ENCODE data around the gene ZC2HC1C. TPM values are rescaled to one million over a fixed set of nuclear protein-coding genes. Genes with fewer than 3 reads are reported as not detected.
"Not testable (repeated sequence)": the region's sequence is repeated elsewhere in the genome, so short reads cannot be mapped to it uniquely, and the experiment has no call there.

The ZC2HC1C gene
- total RNA-seq, 1 donor from 2014 or later = 7.5 TPM

DNA sequence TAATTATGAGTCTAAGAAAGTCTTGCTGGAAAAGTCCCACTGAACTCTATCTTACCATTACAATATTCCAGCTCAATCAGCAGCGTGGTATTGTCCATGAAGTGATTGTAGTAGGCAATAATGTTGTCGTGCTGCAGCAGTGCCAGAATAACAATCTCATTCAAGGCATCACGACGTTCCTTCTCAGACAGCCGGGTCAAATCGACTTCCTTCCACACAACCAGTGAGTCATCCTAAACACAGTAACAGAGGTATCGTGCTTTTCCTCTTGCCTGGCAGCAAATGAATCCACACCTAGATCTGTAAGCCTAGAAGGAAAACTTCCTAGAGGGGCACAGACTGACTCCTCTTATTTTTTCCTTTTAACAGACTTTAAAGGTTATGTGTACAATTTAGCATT lies 54.5 kb downstream of the ZC2HC1C start:
- Mint-ChIP-seq H3K27me3 (no peaks in the 10 kb centered on the region), H3K4me1 (ENCODE audit: low read depth) (peaks cover 19% of the 10 kb centered on the region), H3K36me3 (ENCODE audit: insufficient read depth) (peaks cover 4% of the 10 kb centered on the region), H3K4me3 (ENCODE audit: low read depth) (no peak overlapping the region), H3K9me3 (ENCODE audit: low read depth) (no peaks in the 10 kb centered on the region), H3K27ac (no peak overlapping the region)
- DNase-seq (ENCODE audit: low spot score, unreplicated experiment) = no peak
- TF ChIP-seq, protein P1, sequence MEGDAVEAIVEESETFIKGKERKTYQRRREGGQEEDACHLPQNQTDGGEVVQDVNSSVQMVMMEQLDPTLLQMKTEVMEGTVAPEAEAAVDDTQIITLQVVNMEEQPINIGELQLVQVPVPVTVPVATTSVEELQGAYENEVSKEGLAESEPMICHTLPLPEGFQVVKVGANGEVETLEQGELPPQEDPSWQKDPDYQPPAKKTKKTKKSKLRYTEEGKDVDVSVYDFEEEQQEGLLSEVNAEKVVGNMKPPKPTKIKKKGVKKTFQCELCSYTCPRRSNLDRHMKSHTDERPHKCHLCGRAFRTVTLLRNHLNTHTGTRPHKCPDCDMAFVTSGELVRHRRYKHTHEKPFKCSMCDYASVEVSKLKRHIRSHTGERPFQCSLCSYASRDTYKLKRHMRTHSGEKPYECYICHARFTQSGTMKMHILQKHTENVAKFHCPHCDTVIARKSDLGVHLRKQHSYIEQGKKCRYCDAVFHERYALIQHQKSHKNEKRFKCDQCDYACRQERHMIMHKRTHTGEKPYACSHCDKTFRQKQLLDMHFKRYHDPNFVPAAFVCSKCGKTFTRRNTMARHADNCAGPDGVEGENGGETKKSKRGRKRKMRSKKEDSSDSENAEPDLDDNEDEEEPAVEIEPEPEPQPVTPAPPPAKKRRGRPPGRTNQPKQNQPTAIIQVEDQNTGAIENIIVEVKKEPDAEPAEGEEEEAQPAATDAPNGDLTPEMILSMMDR (IDR thresholded peaks at IDR 0.05; ENCODE audit: unreplicated experiment) = no peak

DNA sequence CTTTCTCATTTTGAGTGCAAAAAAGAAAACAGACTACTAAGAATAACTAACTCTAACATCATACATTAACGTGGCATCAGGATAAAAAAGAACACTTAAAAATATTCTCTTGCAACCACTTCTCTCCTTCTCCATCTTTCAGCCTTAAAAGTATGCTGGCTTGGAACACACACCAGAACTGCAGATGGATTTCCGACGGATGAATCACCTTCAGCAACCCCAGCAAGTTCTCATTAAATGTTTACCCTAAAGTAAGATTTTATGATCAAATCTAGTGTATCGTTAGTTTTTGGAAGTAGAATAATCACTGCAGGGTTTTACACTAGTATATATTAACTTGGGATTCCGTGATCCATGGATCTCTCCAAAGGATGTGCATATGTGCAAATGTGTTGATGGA lies 56.2 kb downstream of the ZC2HC1C start:
- Mint-ChIP-seq H3K27me3 (no peaks in the 10 kb centered on the region), H3K27ac (no peak overlapping the region), H3K36me3 (ENCODE audit: insufficient read depth) (peaks cover 1% of the 10 kb centered on the region), H3K4me1 (ENCODE audit: low read depth) (peaks cover 19% of the 10 kb centered on the region), H3K4me3 (ENCODE audit: low read depth) (peak overlapping the region; percentile 92), H3K9me3 (ENCODE audit: low read depth) (no peaks in the 10 kb centered on the region)
- TF ChIP-seq, protein P1 (IDR thresholded peaks at IDR 0.05; ENCODE audit: unreplicated experiment) = no peak
- no peak for DNase-seq (ENCODE audit: low spot score, unreplicated experiment)

DNA sequence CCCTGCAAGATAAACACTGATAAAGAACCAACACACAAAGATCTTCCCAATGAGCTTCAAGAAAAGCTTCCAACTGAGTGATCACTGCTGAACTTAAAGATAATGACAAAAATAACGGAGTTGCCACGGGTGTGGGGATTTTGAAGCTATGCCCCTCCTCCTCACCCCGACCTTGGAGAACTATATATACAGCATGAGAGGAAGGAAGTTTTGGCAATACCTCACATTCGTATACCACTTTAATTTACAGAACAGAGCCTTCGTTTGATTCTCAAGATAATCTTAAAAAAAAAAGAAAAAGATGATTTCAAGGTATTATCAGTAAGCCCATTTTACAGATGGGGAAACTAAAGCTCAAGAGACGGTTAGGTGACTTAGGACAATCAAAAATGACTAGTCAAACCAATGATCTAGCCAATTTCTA lies 56.7 kb downstream of the ZC2HC1C start:
- TF ChIP-seq, protein P1 (IDR thresholded peaks at IDR 0.05; ENCODE audit: unreplicated experiment) = no peak
- Mint-ChIP-seq H3K36me3 (ENCODE audit: insufficient read depth) (peaks cover 1% of the 10 kb centered on the region), H3K4me3 (ENCODE audit: low read depth) (peak overlapping the region; percentile 92), H3K27ac (peak overlapping the region; percentile 99), H3K4me1 (ENCODE audit: low read depth) (peaks cover 19% of the 10 kb centered on the region), H3K27me3 (no peaks in the 10 kb centered on the region), H3K9me3 (ENCODE audit: low read depth) (no peaks in the 10 kb centered on the region)
- no peak for DNase-seq (ENCODE audit: low spot score, unreplicated experiment)

DNA sequence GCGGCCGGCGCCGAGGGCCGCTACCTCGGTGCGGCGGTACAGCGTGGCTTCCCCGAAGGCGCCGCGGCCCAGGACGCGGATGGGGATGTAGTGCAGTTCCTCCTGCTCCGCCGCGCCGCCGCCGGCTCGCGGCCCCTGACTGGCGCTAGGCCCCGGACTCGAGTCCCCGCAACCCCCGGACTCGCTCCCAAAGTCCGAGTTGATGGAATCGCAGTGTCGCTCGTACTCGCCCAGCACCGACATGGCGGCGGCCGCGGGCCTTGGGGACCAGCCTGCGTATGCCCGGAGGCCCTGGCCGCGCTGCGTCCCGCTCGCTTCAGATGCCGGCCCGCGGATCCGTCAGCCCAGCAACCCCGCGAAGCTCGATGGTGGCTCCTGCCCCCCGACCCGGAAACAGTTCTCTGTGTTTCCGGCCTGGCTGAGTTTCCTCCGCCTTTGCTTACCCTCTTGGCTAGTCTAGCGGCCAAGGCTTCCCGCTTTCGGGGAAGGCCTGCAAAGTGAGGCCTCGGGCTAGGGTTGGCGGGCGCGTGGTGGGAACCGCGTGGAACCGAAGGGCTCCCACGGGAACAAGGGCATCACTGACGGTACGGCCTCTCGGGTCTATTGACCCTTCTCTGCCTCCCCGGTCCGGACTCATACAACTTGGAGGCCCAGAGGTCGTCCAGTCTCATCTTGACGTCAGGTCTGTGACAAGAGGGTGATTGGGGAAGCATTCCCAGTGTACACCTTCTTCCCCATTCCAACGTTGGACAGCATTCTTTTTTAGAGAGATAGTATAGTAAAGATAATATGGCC lies 57.4 kb downstream of the ZC2HC1C start, which contains the start of gene NEK9:
Gene NEK9, minus strand, starts transcription at position 370 of the 795 bp plus-strand sequence. Its CDS starts 127 bp downstream, at position 243.
- DNase-seq (ENCODE audit: low spot score, unreplicated experiment) = peak; percentile 69
- H3K9me3 Mint-ChIP-seq (ENCODE audit: low read depth) = no peaks in the 10 kb centered on the region
- peaks cover 2% of the 10 kb centered on the region for H3K36me3 Mint-ChIP-seq (ENCODE audit: insufficient read depth)
- TF ChIP-seq, protein P1 (IDR thresholded peaks at IDR 0.05; ENCODE audit: unreplicated experiment) = no peak
- no peaks in the 10 kb centered on the region for H3K27me3 Mint-ChIP-seq
- H3K4me3 Mint-ChIP-seq (ENCODE audit: low read depth) = peak within 1 kb of the TSS; percentile 92
- H3K4me1 Mint-ChIP-seq (ENCODE audit: low read depth) = peaks cover 19% of the 10 kb centered on the region
- peak within 1 kb of the TSS; percentile 99 for H3K27ac Mint-ChIP-seq

DNA sequence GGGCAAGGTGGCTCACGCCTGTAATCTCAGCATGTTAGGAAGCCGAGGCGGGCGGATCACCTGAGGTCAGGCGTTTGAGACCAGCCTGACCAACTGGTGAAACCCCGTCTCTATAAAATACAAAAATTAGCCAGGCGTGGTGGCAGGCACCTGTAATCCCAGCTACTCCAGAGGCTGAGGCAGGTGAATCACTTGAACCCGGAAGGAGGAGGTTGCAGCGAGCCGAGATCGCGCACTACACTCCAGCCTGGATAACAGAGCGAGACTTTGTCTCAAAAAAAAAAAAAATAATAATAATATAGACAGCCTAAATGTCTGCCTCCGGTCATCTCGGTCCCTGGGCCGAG lies 58.0 kb downstream of the ZC2HC1C start:
- Mint-ChIP-seq H3K4me3 (ENCODE audit: low read depth) (peak overlapping the region; percentile 92), H3K4me1 (ENCODE audit: low read depth) (peaks cover 19% of the 10 kb centered on the region), H3K27ac (peak overlapping the region; percentile 99)
- H3K27me3 Mint-ChIP-seq; H3K36me3 Mint-ChIP-seq (ENCODE audit: insufficient read depth); DNase-seq (ENCODE audit: low spot score, unreplicated experiment); H3K9me3 Mint-ChIP-seq (ENCODE audit: low read depth): not testable (repeated sequence)

Data from progenitor cell of endocrine pancreas (in vitro differentiated cells).